Measurements from ENCODE around the gene SSPN. TPM values are rescaled to one million over a fixed set of nuclear protein-coding genes. Genes with fewer than 3 reads are reported as not detected.

SSPN gene
- total and polyA plus RNA-seq, 4 donors: 1.2 to 11.4 (median 6.2) TPM

DNA sequence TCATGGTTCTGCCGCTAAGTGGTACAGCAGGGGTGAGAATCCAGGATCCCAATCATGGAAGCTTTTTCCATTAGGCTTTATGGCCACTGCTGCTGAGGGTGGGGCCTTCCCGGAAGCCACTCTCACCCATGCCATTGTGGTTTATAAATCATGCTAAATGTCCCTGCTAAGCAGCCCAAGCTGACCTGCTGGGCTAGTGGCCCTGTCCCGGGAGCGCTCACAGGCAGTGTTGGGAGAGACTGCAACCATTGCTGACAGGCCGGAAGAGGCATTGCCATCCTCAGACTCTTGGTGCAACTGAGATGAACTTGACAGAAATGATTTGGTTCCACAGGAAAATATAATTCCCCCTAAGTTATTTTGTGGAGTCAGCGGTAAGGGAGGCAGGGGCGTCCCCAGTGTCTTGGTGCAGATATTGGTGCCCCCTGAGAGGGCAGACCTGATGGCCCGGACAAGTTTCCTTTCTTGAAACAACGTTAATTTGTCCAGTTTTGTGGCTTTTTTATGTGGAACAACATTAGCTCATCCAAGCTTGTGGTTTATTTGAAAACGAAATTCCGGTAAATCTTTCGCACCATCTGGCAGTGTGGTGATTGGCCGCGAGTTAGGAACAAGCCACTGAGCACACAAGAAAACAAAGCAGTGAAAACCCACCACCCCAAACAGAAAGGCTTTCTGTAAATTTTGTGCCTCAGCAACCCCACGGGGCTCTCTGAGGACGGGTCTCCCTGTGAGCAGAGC, 82.3 kb downstream of the SSPN start:
- 62 to 73% methylated on average over 16 of the region's 16 CpGs for WGBS, 2 donors
- no peak for ATAC-seq (ENCODE audit: insufficient read depth, low FRiP score)
- Histone ChIP-seq H3K27ac (ENCODE audit: low read depth in 1 of 2, low read length in 1 of 2) (no peak overlapping the region), H3K9ac (ENCODE audit: insufficient read depth in 1 of 2, low read length in 2 of 2) (no peak overlapping the region), H3K4me1 (ENCODE audit: control insufficient read depth in 5 of 5, insufficient read depth in 5 of 5, low read length in 5 of 5) (peaks cover 0 to 10% (median 4%) of the 10 kb centered on the region in 5 donors), H3K4me3 (no peak overlapping the region), H3K36me3 (ENCODE audit: control insufficient read depth in 4 of 4, insufficient read depth in 4 of 4, low read length in 4 of 4) (no peaks in the 10 kb centered on the region), H3K9me3 (ENCODE audit: control insufficient read depth in 4 of 4, insufficient read depth in 3 of 4, low read length in 3 of 4) (no peaks in the 10 kb centered on the region), H3K27me3 (ENCODE audit: control insufficient read depth in 3 of 3, insufficient read depth in 3 of 3, low read length in 2 of 3) (no peaks in the 10 kb centered on the region)
- DNase-seq: no peak
- TF ChIP-seq, protein P1, sequence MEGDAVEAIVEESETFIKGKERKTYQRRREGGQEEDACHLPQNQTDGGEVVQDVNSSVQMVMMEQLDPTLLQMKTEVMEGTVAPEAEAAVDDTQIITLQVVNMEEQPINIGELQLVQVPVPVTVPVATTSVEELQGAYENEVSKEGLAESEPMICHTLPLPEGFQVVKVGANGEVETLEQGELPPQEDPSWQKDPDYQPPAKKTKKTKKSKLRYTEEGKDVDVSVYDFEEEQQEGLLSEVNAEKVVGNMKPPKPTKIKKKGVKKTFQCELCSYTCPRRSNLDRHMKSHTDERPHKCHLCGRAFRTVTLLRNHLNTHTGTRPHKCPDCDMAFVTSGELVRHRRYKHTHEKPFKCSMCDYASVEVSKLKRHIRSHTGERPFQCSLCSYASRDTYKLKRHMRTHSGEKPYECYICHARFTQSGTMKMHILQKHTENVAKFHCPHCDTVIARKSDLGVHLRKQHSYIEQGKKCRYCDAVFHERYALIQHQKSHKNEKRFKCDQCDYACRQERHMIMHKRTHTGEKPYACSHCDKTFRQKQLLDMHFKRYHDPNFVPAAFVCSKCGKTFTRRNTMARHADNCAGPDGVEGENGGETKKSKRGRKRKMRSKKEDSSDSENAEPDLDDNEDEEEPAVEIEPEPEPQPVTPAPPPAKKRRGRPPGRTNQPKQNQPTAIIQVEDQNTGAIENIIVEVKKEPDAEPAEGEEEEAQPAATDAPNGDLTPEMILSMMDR (IDR thresholded peaks at IDR 0.05; ENCODE audit: control extremely low read depth, extremely low read depth): no peak

DNA sequence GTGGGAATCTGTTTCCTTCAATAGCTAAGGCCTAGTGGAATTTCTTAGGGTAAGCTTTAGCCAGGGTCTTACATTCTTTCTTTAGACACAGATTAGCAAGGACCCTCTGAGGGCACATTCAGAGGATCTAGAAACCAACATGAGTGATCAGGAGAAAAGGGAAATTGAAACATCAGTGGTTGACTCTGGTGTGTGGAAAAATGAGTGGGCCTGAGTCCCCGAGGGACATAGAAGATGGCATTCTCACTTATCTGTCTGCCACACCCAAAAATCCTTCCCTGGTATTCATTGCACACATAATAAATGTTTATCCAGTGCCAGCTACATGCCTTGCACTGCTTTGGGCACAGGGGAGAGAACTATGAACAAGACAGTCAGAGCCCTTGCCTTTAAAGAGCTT, 82.9 kb downstream of the SSPN start:
- TF ChIP-seq, protein P1 (IDR thresholded peaks at IDR 0.05; ENCODE audit: control extremely low read depth, extremely low read depth): no peak
- Histone ChIP-seq H3K9me3 (ENCODE audit: control insufficient read depth in 4 of 4, insufficient read depth in 3 of 4, low read length in 3 of 4) (no peaks in the 10 kb centered on the region), H3K36me3 (ENCODE audit: control insufficient read depth in 4 of 4, insufficient read depth in 4 of 4, low read length in 4 of 4) (no peaks in the 10 kb centered on the region), H3K9ac (ENCODE audit: insufficient read depth in 1 of 2, low read length in 2 of 2) (no peak overlapping the region), H3K4me3 (no peak overlapping the region), H3K27me3 (ENCODE audit: control insufficient read depth in 3 of 3, insufficient read depth in 3 of 3, low read length in 2 of 3) (no peaks in the 10 kb centered on the region), H3K4me1 (ENCODE audit: control insufficient read depth in 5 of 5, insufficient read depth in 5 of 5, low read length in 5 of 5) (peaks cover 0 to 10% (median 4%) of the 10 kb centered on the region in 5 donors), H3K27ac (ENCODE audit: low read depth in 1 of 2, low read length in 1 of 2) (no peak overlapping the region)
- 35 to 62% methylated on average over 1 of the region's 1 CpG for WGBS, 2 donors
- ATAC-seq (ENCODE audit: insufficient read depth, low FRiP score) (no peak), DNase-seq (no peak)

DNA sequence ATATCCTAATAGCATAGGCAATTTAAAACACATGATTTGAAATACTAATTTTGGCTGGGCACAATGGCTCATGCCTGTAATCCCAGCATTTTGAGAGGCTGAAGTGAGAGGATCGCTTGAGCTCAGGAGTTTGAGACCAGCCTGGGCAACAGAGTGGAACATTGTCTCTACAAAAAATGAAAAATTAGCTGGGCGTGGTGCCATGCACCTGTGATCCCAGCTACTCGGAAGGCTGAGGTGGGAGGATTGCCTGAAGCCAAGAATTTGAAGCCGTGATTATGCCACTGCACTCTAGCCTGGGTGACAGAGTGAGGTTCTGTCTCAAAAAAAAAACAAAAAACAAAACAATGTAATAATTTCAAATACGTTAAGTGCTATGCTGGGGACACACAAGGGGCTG, 83.3 kb downstream of the SSPN start:
- no peaks in the 10 kb centered on the region for H3K27me3 ChIP-seq (ENCODE audit: control insufficient read depth in 3 of 3, insufficient read depth in 3 of 3, low read length in 2 of 3)
- no peaks in the 10 kb centered on the region for H3K9me3 ChIP-seq (ENCODE audit: control insufficient read depth in 4 of 4, insufficient read depth in 3 of 4, low read length in 3 of 4)
- H3K4me3 ChIP-seq: no peak overlapping the region
- ATAC-seq (ENCODE audit: insufficient read depth, low FRiP score) (no peak), DNase-seq (no peak)
- peaks cover 0 to 10% (median 4%) of the 10 kb centered on the region in 5 donors for H3K4me1 ChIP-seq (ENCODE audit: control insufficient read depth in 5 of 5, insufficient read depth in 5 of 5, low read length in 5 of 5)
- H3K27ac ChIP-seq (ENCODE audit: low read depth in 1 of 2, low read length in 1 of 2): no peak overlapping the region
- TF ChIP-seq, protein P1 (IDR thresholded peaks at IDR 0.05; ENCODE audit: control extremely low read depth, extremely low read depth): no peak
- no peak overlapping the region for H3K9ac ChIP-seq (ENCODE audit: insufficient read depth in 1 of 2, low read length in 2 of 2)
- no peaks in the 10 kb centered on the region for H3K36me3 ChIP-seq (ENCODE audit: control insufficient read depth in 4 of 4, insufficient read depth in 4 of 4, low read length in 4 of 4)
- WGBS, 2 donors: 90 to 93% methylated on average over 5 of the region's 5 CpGs

DNA sequence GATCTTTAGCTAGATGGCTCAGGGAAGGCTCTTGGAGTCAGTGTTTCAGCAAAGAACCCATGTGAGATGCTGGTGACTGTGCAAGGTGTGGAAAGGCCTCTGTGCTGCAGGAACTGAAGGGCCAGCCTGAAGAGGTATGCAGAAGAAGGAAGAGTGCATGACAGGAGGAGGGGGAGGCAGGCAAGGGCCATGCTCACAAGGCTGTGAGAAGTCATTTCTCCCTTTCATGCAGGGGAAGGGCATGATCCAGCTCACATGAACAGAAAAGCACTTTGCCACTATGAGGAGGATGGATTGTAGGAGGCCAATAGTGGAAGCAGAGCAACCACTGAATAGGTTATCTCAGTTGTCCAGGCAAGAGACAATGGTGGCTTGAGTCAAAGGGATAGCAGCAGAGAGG, 83.7 kb downstream of the SSPN start:
- no peak for DNase-seq
- no peaks in the 10 kb centered on the region for H3K27me3 ChIP-seq (ENCODE audit: control insufficient read depth in 3 of 3, insufficient read depth in 3 of 3, low read length in 2 of 3)
- H3K36me3 ChIP-seq (ENCODE audit: control insufficient read depth in 4 of 4, insufficient read depth in 4 of 4, low read length in 4 of 4): no peaks in the 10 kb centered on the region
- no peak overlapping the region for H3K27ac ChIP-seq (ENCODE audit: low read depth in 1 of 2, low read length in 1 of 2)
- peaks cover 0 to 10% (median 3%) of the 10 kb centered on the region in 5 donors for H3K4me1 ChIP-seq (ENCODE audit: control insufficient read depth in 5 of 5, insufficient read depth in 5 of 5, low read length in 5 of 5)
- no peak overlapping the region for H3K9ac ChIP-seq (ENCODE audit: insufficient read depth in 1 of 2, low read length in 2 of 2)
- TF ChIP-seq, protein P1 (IDR thresholded peaks at IDR 0.05; ENCODE audit: control extremely low read depth, extremely low read depth): no peak
- H3K9me3 ChIP-seq (ENCODE audit: control insufficient read depth in 4 of 4, insufficient read depth in 3 of 4, low read length in 3 of 4): no peaks in the 10 kb centered on the region
- no peak for ATAC-seq (ENCODE audit: insufficient read depth, low FRiP score)
- no peak overlapping the region for H3K4me3 ChIP-seq

Data from lung (tissue), 12 donors.